MCF 10A (cell line): ENCODE results near the gene FSCN2. TPM values are rescaled to one million over a fixed set of nuclear protein-coding genes. Genes with fewer than 3 reads are reported as not detected.

ENCODE experiments used
- BruUV-seq: library from RNA; stranded (reverse); fragments of 400-500 nt; replicated peaks from 2 replicates; lab custom pipeline; 2021; lab: Mats Ljungman, UMichigan
- CTCF ChIA-PET: fragments of 300-600 bp; sonication (Branson Sonifier 250); formaldehyde crosslinking; extraction: SDS; loops from one replicate; lab custom pipeline; 2021; ENCODE audit warnings: antibody characterized with exemption, inconsistent platforms; lab: Yijun Ruan, JAX
- POLR2A ChIA-PET: fragments of 300-600, 350-650 bp; sonication (Branson Sonifier 250); formaldehyde crosslinking; extraction: SDS; loops from one replicate; lab custom pipeline; 2020; ENCODE audit warnings: antibody characterized with exemption, inconsistent platforms; lab: Yijun Ruan, JAX
- DNase-seq: peaks from one replicate; pipeline ENCODE4 v3.0.0-alpha.2; 2018; ENCODE audit not compliant: unreplicated experiment
- H3K27ac Mint-ChIP-seq: one replicate; pipeline ENCODE4 v1.8.0; 2022; ENCODE audit warnings: mild to moderate bottlenecking, low read depth, mixed read lengths; ENCODE audit not compliant: unreplicated experiment
- H3K27me3 Mint-ChIP-seq: one replicate; pipeline ENCODE4 v1.8.0; 2022; ENCODE audit warnings: mixed read lengths; ENCODE audit not compliant: insufficient read depth, unreplicated experiment
- H3K36me3 Mint-ChIP-seq: one replicate; pipeline ENCODE4 v1.8.0; 2022; ENCODE audit warnings: mild to moderate bottlenecking, moderate library complexity, mixed read lengths; ENCODE audit not compliant: insufficient read depth, unreplicated experiment
- H3K4me1 Mint-ChIP-seq: one replicate; pipeline ENCODE4 v1.8.0; 2022; ENCODE audit warnings: mixed read lengths; ENCODE audit not compliant: insufficient read depth, unreplicated experiment
- H3K4me3 Mint-ChIP-seq: one replicate; pipeline ENCODE4 v1.8.0; 2022; ENCODE audit warnings: mild to moderate bottlenecking, moderate library complexity, mixed read lengths; ENCODE audit not compliant: unreplicated experiment
- H3K9me3 Mint-ChIP-seq: one replicate; pipeline ENCODE4 v1.8.0; 2022; ENCODE audit warnings: mixed read lengths; ENCODE audit not compliant: unreplicated experiment
- intact Hi-C: fragments of 100-400 bp; cut with micrococcal nuclease; formaldehyde crosslinking; loops from 2 replicates; pipeline ENCODE4 v1.14.1; 2022
- total RNA-seq: library from RNA; stranded (reverse); gene quantifications from 2 replicates; pipeline ENCODE4 v1.2.3, GENCODE V29; 2022
- TF ChIP-seq, protein P1 (sequence below): fragments of 200-600 bp; IDR thresholded peaks from one replicate; pipeline ENCODE4 v1.8.0; 2022; ENCODE audit warnings: antibody characterized with exemption, mild to moderate bottlenecking; ENCODE audit not compliant: unreplicated experiment

The FSCN2 gene
- total RNA-seq, 1 experiment from 2014 or later = not detected

DNA sequence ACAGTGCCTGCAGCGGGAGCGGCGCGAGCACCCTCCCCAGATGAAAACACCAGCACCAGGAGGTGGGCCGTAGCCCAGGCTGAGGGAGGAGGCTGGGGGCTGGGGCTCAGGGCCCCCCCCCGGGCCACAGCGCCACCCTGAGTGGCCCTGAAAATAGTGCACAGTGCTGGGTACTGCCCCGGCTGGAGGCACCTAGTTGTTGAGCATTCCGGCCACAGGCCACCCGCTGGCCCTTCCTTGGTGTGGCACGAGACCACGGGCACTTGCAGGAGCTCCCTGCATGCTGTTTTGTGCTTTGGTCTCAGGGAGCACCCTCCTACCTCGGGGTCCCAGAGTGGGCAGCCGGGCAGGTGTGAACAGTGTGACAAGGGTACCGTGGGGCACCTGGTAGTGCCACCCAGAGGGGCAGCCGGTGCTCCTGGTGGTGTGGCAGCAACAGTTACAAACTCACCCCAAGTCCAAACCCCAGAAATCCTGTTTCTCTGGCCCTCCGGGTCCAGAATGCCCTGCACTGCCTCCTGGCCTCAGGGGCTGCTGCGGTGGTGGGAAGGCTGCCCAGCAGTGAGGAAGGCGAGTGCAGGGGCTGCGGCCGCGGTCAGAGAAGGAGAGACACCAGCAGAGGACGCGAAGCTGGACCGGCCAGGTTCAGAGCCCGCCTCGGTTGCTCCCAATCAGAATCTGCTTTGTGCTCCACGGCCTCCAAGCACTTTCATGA lies 11.9 kb downstream of the FSCN2 start:
- TF ChIP-seq, protein P1, sequence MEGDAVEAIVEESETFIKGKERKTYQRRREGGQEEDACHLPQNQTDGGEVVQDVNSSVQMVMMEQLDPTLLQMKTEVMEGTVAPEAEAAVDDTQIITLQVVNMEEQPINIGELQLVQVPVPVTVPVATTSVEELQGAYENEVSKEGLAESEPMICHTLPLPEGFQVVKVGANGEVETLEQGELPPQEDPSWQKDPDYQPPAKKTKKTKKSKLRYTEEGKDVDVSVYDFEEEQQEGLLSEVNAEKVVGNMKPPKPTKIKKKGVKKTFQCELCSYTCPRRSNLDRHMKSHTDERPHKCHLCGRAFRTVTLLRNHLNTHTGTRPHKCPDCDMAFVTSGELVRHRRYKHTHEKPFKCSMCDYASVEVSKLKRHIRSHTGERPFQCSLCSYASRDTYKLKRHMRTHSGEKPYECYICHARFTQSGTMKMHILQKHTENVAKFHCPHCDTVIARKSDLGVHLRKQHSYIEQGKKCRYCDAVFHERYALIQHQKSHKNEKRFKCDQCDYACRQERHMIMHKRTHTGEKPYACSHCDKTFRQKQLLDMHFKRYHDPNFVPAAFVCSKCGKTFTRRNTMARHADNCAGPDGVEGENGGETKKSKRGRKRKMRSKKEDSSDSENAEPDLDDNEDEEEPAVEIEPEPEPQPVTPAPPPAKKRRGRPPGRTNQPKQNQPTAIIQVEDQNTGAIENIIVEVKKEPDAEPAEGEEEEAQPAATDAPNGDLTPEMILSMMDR = no peak
- Mint-ChIP-seq H3K4me3 (no peak overlapping the region), H3K4me1 (no peaks in the 10 kb centered on the region), H3K36me3 (peaks cover 8% of the 10 kb centered on the region), H3K27me3 (no peaks in the 10 kb centered on the region), H3K9me3 (no peaks in the 10 kb centered on the region), H3K27ac (no peak overlapping the region)
- DNase-seq = no peak
- POLR2A ChIA-PET = interaction anchor here (0.6 kb wide), 1 partner anchor 96 kb away, joined by 3 read pairs; no protein-coding TSS in a partner anchor
- intact Hi-C loops = no loop called here
- CTCF ChIA-PET = no interaction called here
- TSS peak; percentile 25 for BruUV-seq

DNA sequence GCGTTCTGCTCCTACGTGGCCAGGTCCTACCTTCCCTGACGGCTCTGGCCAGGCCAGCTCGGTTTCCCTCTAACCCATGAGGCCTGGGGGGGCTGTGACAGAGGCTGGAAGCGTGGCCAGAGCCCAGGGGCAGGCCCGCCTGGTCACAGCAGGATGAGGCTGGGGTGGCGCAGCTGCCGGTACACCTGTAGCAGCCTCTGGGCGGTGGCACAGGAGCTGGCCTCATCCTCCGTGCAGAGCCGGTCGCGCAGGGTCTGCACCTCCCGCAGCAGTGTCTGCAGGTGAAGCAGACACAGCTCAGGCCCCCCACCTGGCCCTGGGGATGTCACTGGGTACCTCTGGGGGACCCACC lies 12.5 kb downstream of the FSCN2 start:
- intact Hi-C loops = no loop called here

DNA sequence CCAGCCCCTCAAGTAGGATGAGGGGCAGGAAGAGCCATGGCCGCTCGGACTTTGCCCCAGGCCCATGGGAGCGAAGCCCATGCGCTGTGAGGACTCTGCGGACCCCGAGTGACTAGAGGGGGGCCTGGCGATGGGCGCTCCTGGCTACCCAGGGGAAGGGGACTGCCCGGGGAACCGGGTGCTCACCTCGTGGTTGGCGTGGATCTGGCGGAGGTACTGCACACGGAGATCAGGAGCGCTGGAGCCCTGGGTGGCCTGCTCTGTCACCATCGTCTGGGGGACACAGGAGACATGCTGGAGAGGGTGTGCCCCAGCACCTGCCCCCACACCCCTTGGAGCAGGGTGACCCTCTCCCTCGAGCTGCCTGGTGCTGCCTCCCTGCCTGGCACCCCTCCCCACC lies 12.9 kb downstream of the FSCN2 start:
- no peaks in the 10 kb centered on the region for H3K4me1 Mint-ChIP-seq
- peaks cover 8% of the 10 kb centered on the region for H3K36me3 Mint-ChIP-seq
- intact Hi-C loops = no loop called here
- no peaks in the 10 kb centered on the region for H3K9me3 Mint-ChIP-seq
- no peak for DNase-seq
- H3K27ac Mint-ChIP-seq = peak overlapping the region; percentile 21
- no peaks in the 10 kb centered on the region for H3K27me3 Mint-ChIP-seq
- TF ChIP-seq, protein P1 = no peak
- ChIA-PET POLR2A (no interaction called here), CTCF (no interaction called here)
- H3K4me3 Mint-ChIP-seq = no peak overlapping the region
- BruUV-seq = no TSS peak

More for the DNA sequence above, 12.5 kb downstream of the FSCN2 start:
- Mint-ChIP-seq H3K9me3 (no peaks in the 10 kb centered on the region), H3K4me1 (no peaks in the 10 kb centered on the region), H3K36me3 (peaks cover 8% of the 10 kb centered on the region), H3K4me3 (no peak overlapping the region), H3K27ac (no peak overlapping the region), H3K27me3 (no peaks in the 10 kb centered on the region)
- CTCF ChIA-PET = no interaction called here
- POLR2A ChIA-PET = no interaction called here
- BruUV-seq = no TSS peak
- TF ChIP-seq, protein P1 = no peak
- DNase-seq = no peak

DNA sequence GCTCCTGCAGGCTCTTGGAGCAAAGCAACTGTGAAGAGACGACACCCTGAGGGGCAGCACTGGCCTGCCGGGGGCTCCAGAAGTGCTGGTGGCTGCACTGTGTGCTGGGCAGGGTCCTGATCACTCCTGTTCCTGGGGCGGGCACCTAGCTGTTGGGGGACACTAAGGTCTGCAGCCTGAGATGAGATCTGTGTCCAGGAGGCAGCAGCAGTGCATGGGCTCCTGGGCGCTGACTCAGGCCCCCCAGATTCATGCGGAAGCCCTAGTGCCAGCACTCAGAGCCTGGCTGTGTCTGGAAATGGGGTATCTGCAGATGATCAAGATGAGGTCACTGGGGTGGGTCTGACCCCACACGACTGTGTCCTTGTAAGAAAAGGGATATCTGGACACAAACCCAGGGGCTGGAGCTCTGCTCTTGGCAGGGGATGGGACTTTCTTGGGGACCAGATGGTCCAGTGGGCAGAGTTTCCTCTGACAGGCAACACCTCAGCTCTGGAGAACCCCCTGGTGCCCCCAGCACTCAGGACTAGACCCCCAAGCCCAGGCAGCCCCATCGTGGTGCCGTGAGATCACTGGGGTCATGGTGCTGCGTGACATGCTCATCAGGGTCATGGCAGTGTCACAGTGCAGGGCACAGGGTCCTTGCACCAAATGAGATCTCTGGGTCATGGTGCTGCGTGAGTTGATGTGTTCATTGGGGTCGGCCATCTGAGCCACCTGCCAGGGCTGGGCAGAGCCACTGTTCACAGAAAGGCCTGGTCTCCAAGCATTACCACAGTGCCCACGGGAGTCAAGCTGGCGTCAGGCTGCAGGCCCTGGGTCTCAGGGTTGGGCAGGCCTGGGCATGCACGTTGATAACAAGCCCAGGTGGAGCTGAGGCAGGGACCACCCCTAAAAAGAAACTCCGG lies 14.5 kb downstream of the FSCN2 start:
- no TSS peak for BruUV-seq
- Mint-ChIP-seq H3K36me3 (peaks cover 14% of the 10 kb centered on the region), H3K9me3 (no peaks in the 10 kb centered on the region), H3K4me1 (no peaks in the 10 kb centered on the region), H3K27ac (no peak overlapping the region), H3K4me3 (no peak overlapping the region), H3K27me3 (no peaks in the 10 kb centered on the region)
- TF ChIP-seq, protein P1 = no peak
- ChIA-PET POLR2A (interaction anchor here (1.3 kb wide), 1 partner anchor 10 kb away, joined by 5 read pairs; the partner anchor contains the start of gene FAAP100), CTCF (interaction anchor here (0.5 kb wide), 1 partner anchor 275 kb away, joined by 3 read pairs; no protein-coding TSS in a partner anchor)
- intact Hi-C loops = no loop called here
- DNase-seq = no peak
